ENCODE results near the gene GUCA2B. TPM values are rescaled to one million over a fixed set of nuclear protein-coding genes. Genes with fewer than 3 reads are reported as not detected.

GUCA2B gene
- total RNA-seq, 1 donor from 2014 or later = not detected

- peaks cover 5% of the 10 kb centered on the region for H3K36me3 Mint-ChIP-seq (ENCODE audit: low read depth)
- no peaks in the 10 kb centered on the region for H3K9me3 Mint-ChIP-seq
- DNase-seq (ENCODE audit: low spot score) = no peak
- no peak overlapping the region for H3K27ac Mint-ChIP-seq
- no peaks in the 10 kb centered on the region for H3K4me1 Mint-ChIP-seq (ENCODE audit: low read depth)
- no peaks in the 10 kb centered on the region for H3K27me3 Mint-ChIP-seq (ENCODE audit: insufficient read depth)
- no peak overlapping the region for H3K4me3 Mint-ChIP-seq
- intact Hi-C loops (cut with micrococcal nuclease) = loop anchor here (1.0 to 10.0 kb wide), 5 partner anchors 27 to 658 kb away; partner anchors contain the start of genes FOXJ3, PPCS and ZMYND12
These were observed 20.9 kb downstream of the GUCA2B start for GRCh38 chr1:42173961-42174735.

GRCh38 chr1:42175314-42176054 lies 22.3 kb downstream of the GUCA2B start:
- DNase-seq (ENCODE audit: low spot score) = no peak
- Mint-ChIP-seq H3K4me3 (no peak overlapping the region), H3K4me1 (ENCODE audit: low read depth) (no peaks in the 10 kb centered on the region), H3K36me3 (ENCODE audit: low read depth) (peaks cover 5% of the 10 kb centered on the region), H3K27me3 (ENCODE audit: insufficient read depth) (no peaks in the 10 kb centered on the region), H3K27ac (no peak overlapping the region), H3K9me3 (no peaks in the 10 kb centered on the region)
- intact Hi-C loops (cut with micrococcal nuclease) = loop anchor here (10.0 kb wide), 1 partner anchor 279 kb away; the partner anchor contains the start of genes PPCS and ZMYND12

GRCh38 chr1:42176902-42177519 lies 23.8 kb downstream of the GUCA2B start:
- Mint-ChIP-seq H3K4me1 (ENCODE audit: low read depth) (no peaks in the 10 kb centered on the region), H3K4me3 (no peak overlapping the region), H3K27me3 (ENCODE audit: insufficient read depth) (no peaks in the 10 kb centered on the region), H3K27ac (no peak overlapping the region), H3K36me3 (ENCODE audit: low read depth) (peaks cover 8% of the 10 kb centered on the region), H3K9me3 (no peaks in the 10 kb centered on the region)
- no peak for DNase-seq (ENCODE audit: low spot score)
- intact Hi-C loops (cut with micrococcal nuclease) = loop anchor here (1.0 to 10.0 kb wide), 2 partner anchors 157 to 278 kb away; partner anchors contain the start of genes PPCS and ZMYND12

GRCh38 chr1:42177541-42177981 lies 24.4 kb downstream of the GUCA2B start:
- H3K9me3 Mint-ChIP-seq = no peaks in the 10 kb centered on the region
- DNase-seq (ENCODE audit: low spot score) = no peak
- H3K36me3 Mint-ChIP-seq (ENCODE audit: low read depth) = peaks cover 8% of the 10 kb centered on the region
- H3K27me3 Mint-ChIP-seq (ENCODE audit: insufficient read depth) = no peaks in the 10 kb centered on the region
- H3K4me1 Mint-ChIP-seq (ENCODE audit: low read depth) = no peaks in the 10 kb centered on the region
- intact Hi-C loops (cut with micrococcal nuclease) = loop anchor here (1.0 to 10.0 kb wide), 2 partner anchors 157 to 277 kb away; partner anchors contain the start of genes PPCS and ZMYND12
- H3K27ac Mint-ChIP-seq = no peak overlapping the region
- no peak overlapping the region for H3K4me3 Mint-ChIP-seq

DNA sequence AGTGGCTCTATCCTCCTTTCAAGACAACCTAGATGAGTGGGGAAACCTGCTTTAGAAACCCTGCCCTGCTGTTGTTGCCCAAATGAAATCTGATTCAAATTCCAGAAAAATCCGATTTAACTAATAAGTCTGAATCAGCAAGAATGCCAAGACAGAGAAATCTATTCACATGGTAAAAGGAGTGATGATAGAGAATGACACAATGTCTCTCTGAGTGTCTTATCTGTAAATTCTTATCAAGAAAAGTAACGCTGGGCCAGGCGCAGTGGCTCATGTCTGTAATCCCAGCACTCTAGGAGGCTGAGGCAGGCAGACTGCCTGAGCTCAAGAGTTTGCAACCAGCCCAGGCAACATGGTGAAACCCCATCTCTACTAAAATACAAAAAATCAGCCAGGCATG lies 25.0 kb downstream of the GUCA2B start:
- intact Hi-C loops (cut with micrococcal nuclease) = loop anchor here (10.0 kb wide), 1 partner anchor 277 kb away; the partner anchor contains the start of genes PPCS and ZMYND12
- no peak for DNase-seq (ENCODE audit: low spot score)
- no peak overlapping the region for H3K4me3 Mint-ChIP-seq
- peaks cover 8% of the 10 kb centered on the region for H3K36me3 Mint-ChIP-seq (ENCODE audit: low read depth)
- H3K27me3 Mint-ChIP-seq (ENCODE audit: insufficient read depth) = no peaks in the 10 kb centered on the region
- no peaks in the 10 kb centered on the region for H3K9me3 Mint-ChIP-seq
- H3K27ac Mint-ChIP-seq = no peak overlapping the region
- H3K4me1 Mint-ChIP-seq (ENCODE audit: low read depth) = no peaks in the 10 kb centered on the region

- Mint-ChIP-seq H3K4me1 (ENCODE audit: low read depth) (no peaks in the 10 kb centered on the region), H3K9me3 (no peaks in the 10 kb centered on the region), H3K27ac (no peak overlapping the region), H3K4me3 (no peak overlapping the region), H3K36me3 (ENCODE audit: low read depth) (peaks cover 8% of the 10 kb centered on the region), H3K27me3 (ENCODE audit: insufficient read depth) (no peaks in the 10 kb centered on the region)
- DNase-seq (ENCODE audit: low spot score) = no peak
- intact Hi-C loops (cut with micrococcal nuclease) = loop anchor here (10.0 kb wide), 1 partner anchor 276 kb away; the partner anchor contains the start of genes PPCS and ZMYND12
These were observed 26.1 kb downstream of the GUCA2B start for GRCh38 chr1:42179275-42179674.

DNA sequence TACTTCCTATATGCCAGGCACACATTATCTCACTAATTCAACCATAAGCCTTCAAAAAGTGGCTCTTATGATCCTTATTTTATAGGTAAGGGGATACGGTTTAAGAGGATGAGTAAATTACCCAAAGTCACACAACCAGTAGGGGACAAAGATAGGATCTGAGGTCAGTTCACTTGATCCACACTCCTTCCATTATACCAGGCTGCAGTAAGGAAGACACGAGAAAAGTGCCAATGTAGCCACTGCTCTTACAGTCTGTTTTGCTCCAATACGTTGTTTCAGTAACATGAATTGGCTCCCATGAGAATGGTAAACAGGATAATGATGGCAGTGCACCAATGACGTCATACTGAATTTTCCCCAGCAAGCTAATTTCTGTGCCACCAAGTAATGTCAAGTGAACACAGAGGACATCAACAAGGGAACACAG lies 26.7 kb downstream of the GUCA2B start:
- DNase-seq (ENCODE audit: low spot score) = no peak
- no peaks in the 10 kb centered on the region for H3K27me3 Mint-ChIP-seq (ENCODE audit: insufficient read depth)
- intact Hi-C loops (cut with micrococcal nuclease) = loop anchor here (10.0 kb wide), 1 partner anchor 275 kb away; the partner anchor contains the start of genes PPCS and ZMYND12
- no peak overlapping the region for H3K27ac Mint-ChIP-seq
- H3K9me3 Mint-ChIP-seq = no peaks in the 10 kb centered on the region
- H3K4me1 Mint-ChIP-seq (ENCODE audit: low read depth) = no peaks in the 10 kb centered on the region
- no peak overlapping the region for H3K4me3 Mint-ChIP-seq
- peaks cover 12% of the 10 kb centered on the region for H3K36me3 Mint-ChIP-seq (ENCODE audit: low read depth)

GRCh38 chr1:42181687-42182086 lies 28.5 kb downstream of the GUCA2B start:
- no peaks in the 10 kb centered on the region for H3K27me3 Mint-ChIP-seq (ENCODE audit: insufficient read depth)
- H3K27ac Mint-ChIP-seq = no peak overlapping the region
- peaks cover 17% of the 10 kb centered on the region for H3K36me3 Mint-ChIP-seq (ENCODE audit: low read depth)
- intact Hi-C loops (cut with micrococcal nuclease) = no loop called here
- H3K4me1 Mint-ChIP-seq (ENCODE audit: low read depth) = peaks cover 6% of the 10 kb centered on the region
- H3K4me3 Mint-ChIP-seq = no peak overlapping the region
- no peak for DNase-seq (ENCODE audit: low spot score)
- no peaks in the 10 kb centered on the region for H3K9me3 Mint-ChIP-seq

GRCh38 chr1:42183210-42183956 lies 30.2 kb downstream of the GUCA2B start:
- Mint-ChIP-seq H3K4me3 (no peak overlapping the region), H3K27me3 (ENCODE audit: insufficient read depth) (no peaks in the 10 kb centered on the region), H3K4me1 (ENCODE audit: low read depth) (peaks cover 6% of the 10 kb centered on the region), H3K36me3 (ENCODE audit: low read depth) (peaks cover 23% of the 10 kb centered on the region), H3K27ac (no peak overlapping the region), H3K9me3 (no peaks in the 10 kb centered on the region)
- DNase-seq (ENCODE audit: low spot score) = no peak
- intact Hi-C loops (cut with micrococcal nuclease) = no loop called here

GRCh38 chr1:42183957-42184268 lies 30.7 kb downstream of the GUCA2B start:
- Mint-ChIP-seq H3K27me3 (ENCODE audit: insufficient read depth) (no peaks in the 10 kb centered on the region), H3K9me3 (no peaks in the 10 kb centered on the region), H3K4me3 (no peak overlapping the region), H3K36me3 (ENCODE audit: low read depth) (peaks cover 23% of the 10 kb centered on the region), H3K27ac (no peak overlapping the region), H3K4me1 (ENCODE audit: low read depth) (peaks cover 6% of the 10 kb centered on the region)
- DNase-seq (ENCODE audit: low spot score) = no peak
- intact Hi-C loops (cut with micrococcal nuclease) = no loop called here

- intact Hi-C loops (cut with micrococcal nuclease) = no loop called here
- DNase-seq (ENCODE audit: low spot score) = no peak
- peaks cover 6% of the 10 kb centered on the region for H3K4me1 Mint-ChIP-seq (ENCODE audit: low read depth)
- no peaks in the 10 kb centered on the region for H3K27me3 Mint-ChIP-seq (ENCODE audit: insufficient read depth)
- no peak overlapping the region for H3K4me3 Mint-ChIP-seq
- H3K36me3 Mint-ChIP-seq (ENCODE audit: low read depth) = peaks cover 23% of the 10 kb centered on the region
- H3K27ac Mint-ChIP-seq = no peak overlapping the region
- no peaks in the 10 kb centered on the region for H3K9me3 Mint-ChIP-seq
These were observed 31.4 kb downstream of the GUCA2B start for GRCh38 chr1:42184616-42185015.

GRCh38 chr1:42186152-42186551 lies 32.9 kb downstream of the GUCA2B start:
- peaks cover 6% of the 10 kb centered on the region for H3K4me1 Mint-ChIP-seq (ENCODE audit: low read depth)

More at GRCh38 chr1:42186152-42186551, 32.9 kb downstream of the GUCA2B start:
- DNase-seq (ENCODE audit: low spot score) = no peak
- intact Hi-C loops (cut with micrococcal nuclease) = no loop called here
- H3K9me3 Mint-ChIP-seq = no peaks in the 10 kb centered on the region
- H3K36me3 Mint-ChIP-seq (ENCODE audit: low read depth) = peaks cover 32% of the 10 kb centered on the region
- no peaks in the 10 kb centered on the region for H3K27me3 Mint-ChIP-seq (ENCODE audit: insufficient read depth)
- H3K4me3 Mint-ChIP-seq = no peak overlapping the region
- no peak overlapping the region for H3K27ac Mint-ChIP-seq

All from activated T-helper 1 cell treated with anti-CD3 and anti-CD28 coated beads, Interleukin-12 subunit alpha, Interleukin-12 subunit beta, Interleukin-2, Interleukin-4 antibody, amounts not matched to agents 30 ng/mL and 10 ng/mL and 1 ng/mL, durations not matched to agents 14 hours and 24 hours and 36 hours (primary cell).